Neural progenitor cell (in vitro differentiated cells): ENCODE measurements around the gene MSI2.

Experiments used
- CTCF ChIP-seq: fragments of 200-600 bp; sonication (generic); IDR thresholded peaks from 2 replicates; pipeline ENCODE4 v1.5.1; 2017; ENCODE audit warnings: antibody characterized with exemption, mild to moderate bottlenecking
- EZH2phosphoT487 ChIP-seq: fragments of 200-600 bp; sonication (generic); IDR thresholded peaks from 2 replicates; pipeline ENCODE4 v1.6.1; 2017; ENCODE audit warnings: antibody characterized with exemption

DNA sequence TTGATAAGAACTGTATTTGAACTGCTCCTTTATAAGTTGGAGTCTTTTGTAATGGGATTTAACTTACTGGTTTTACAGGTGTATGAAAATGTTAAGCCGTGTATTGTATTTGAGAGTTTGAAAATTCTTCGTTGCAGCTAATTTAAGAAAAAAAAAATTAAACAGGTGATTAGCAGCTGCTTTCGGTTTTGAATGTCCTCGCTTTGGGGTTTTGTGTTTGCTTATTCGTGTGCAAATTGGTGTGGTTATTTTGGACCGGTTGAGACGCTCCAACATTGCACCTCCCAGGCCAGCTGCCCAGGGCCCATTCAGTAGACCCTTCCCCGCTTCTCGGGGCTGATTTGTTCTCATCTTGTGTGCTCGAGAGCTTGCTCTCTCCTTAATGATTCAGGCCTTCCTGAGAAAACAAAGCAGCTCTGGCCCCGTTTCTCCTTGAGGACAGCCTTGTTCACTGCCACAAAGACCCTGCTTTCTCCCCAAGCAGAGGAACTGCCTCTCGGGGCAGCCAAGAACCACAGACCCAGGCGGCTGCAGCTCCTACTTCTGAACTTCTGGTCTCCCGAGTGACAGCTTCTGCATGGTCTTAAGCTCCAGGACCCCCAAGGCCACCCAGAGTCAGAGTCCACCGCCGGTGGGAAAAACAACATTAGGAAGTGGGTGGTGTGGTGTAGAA lies 100.5 kb downstream of the MSI2 start:
- TF ChIP-seq CTCF (peak; percentile 3), EZH2phosphoT487 (no peak)
